NCI-H187 (cell line): ENCODE results near the gene DENND2C.

Source experiments
- DNase-seq, 2 experiments: peaks; one replicate each; lab custom pipeline; 2025; lab: John Stamatoyannopoulos, UW

The DENND2C gene

GRCh38 chr1:114669562-114670082 is at the start of gene DENND2C:
Gene DENND2C, minus strand, starts transcription at chr1:114670049. Its CDS starts 44,065 bp downstream, at chr1:114625984.
- peak in 1 of 2 experiments; percentile 57 for DNase-seq

- DNase-seq, result no peak
Measured at GRCh38 chr1:114719424-114719787, 49.6 kb upstream of the DENND2C start.

GRCh38 chr1:114718661-114719423 is 49.0 kb upstream of the DENND2C start:
- DNase-seq, result no peak

GRCh38 chr1:114716304-114717170 is 46.7 kb upstream of the DENND2C start, which contains the start of gene NRAS:
Gene NRAS, minus strand, starts transcription at chr1:114716771. Its CDS starts 611 bp downstream, at chr1:114716160.
- DNase-seq, result peak; percentile 78 to 87

- no peak for DNase-seq
Measured at GRCh38 chr1:114715952-114716303, 46.1 kb upstream of the DENND2C start.

- no peak for DNase-seq
Measured at GRCh38 chr1:114712977-114713376, 43.1 kb upstream of the DENND2C start.

GRCh38 chr1:114710360-114710759 is 40.5 kb upstream of the DENND2C start:
- no peak for DNase-seq

- DNase-seq, result no peak
Measured at GRCh38 chr1:114707604-114708003, 37.8 kb upstream of the DENND2C start.

- no peak for DNase-seq
Measured at GRCh38 chr1:114703242-114703641, 33.4 kb upstream of the DENND2C start.

GRCh38 chr1:114702737-114703136 is 32.9 kb upstream of the DENND2C start:
- DNase-seq, result no peak

GRCh38 chr1:114701931-114702330 is 32.1 kb upstream of the DENND2C start:
- no peak for DNase-seq

GRCh38 chr1:114700036-114700600 is 30.3 kb upstream of the DENND2C start:
- DNase-seq, result no peak

- DNase-seq, result no peak
Measured at GRCh38 chr1:114696810-114697209, 27.0 kb upstream of the DENND2C start.

GRCh38 chr1:114695430-114696058 is 25.7 kb upstream of the DENND2C start, which contains the start of gene AMPD1:
Gene AMPD1, minus strand, starts transcription at chr1:114695546. Its CDS starts 75 bp downstream, at chr1:114695471.
- DNase-seq, result no peak

- DNase-seq, result no peak
Measured at GRCh38 chr1:114694540-114695310, 24.9 kb upstream of the DENND2C start.

GRCh38 chr1:114692947-114693346 is 23.1 kb upstream of the DENND2C start:
- DNase-seq, result no peak

GRCh38 chr1:114691061-114691460 is 21.2 kb upstream of the DENND2C start:
- DNase-seq, result no peak

GRCh38 chr1:114690148-114690547 is 20.3 kb upstream of the DENND2C start:
- DNase-seq, result no peak

- no peak for DNase-seq
Measured at GRCh38 chr1:114688526-114688925, 18.7 kb upstream of the DENND2C start.

- DNase-seq, result no peak
Measured at GRCh38 chr1:114685851-114686250, 16.0 kb upstream of the DENND2C start.

- DNase-seq, result no peak
Measured at GRCh38 chr1:114677691-114678090, 7.8 kb upstream of the DENND2C start.
